GM23338 (cell line): Measurements from ENCODE around the gene UBE2H. TPM values are rescaled to one million over a fixed set of nuclear protein-coding genes. Genes with fewer than 3 reads are reported as not detected.

Source experiments
- ATAC-seq: fragments of 200-7000 bp; cut with Tn5 transposase; 3 replicates; pipeline ENCODE4 v1.9.1; 2020
- DNase-seq: peaks from one replicate; pipeline ENCODE4 v3.0.0-alpha.2; 2015; ENCODE audit warnings: low spot score
- H2AFZ ChIP-seq: fragments of 200-600 bp; sonication (generic); 2 replicates; pipeline ENCODE4 v1.8.0; 2016; ENCODE audit warnings: antibody characterized with exemption, mild to moderate bottlenecking, moderate library complexity
- H3F3A ChIP-seq: fragments of 200-600 bp; sonication (generic); replicated peaks from 2 replicates; pipeline ENCODE4 v1.8.0; 2017; ENCODE audit warnings: antibody characterized with exemption, mixed run types, low read depth
- H3K27ac ChIP-seq: fragments of 200-600 bp; sonication (generic); 2 replicates; pipeline ENCODE4 v1.6.1; 2016; ENCODE audit warnings: low read depth
- H3K27me3 ChIP-seq: fragments of 200-600 bp; sonication (generic); 2 replicates; pipeline ENCODE4 v1.8.0; 2016; ENCODE audit warnings: mild to moderate bottlenecking, mixed run types, moderate library complexity; ENCODE audit not compliant: insufficient read depth
- H3K36me3 ChIP-seq: fragments of 200-600 bp; sonication (generic); 2 replicates; pipeline ENCODE4 v1.8.0; 2016; ENCODE audit warnings: mild to moderate bottlenecking; ENCODE audit not compliant: insufficient read depth
- H3K4me1 ChIP-seq: fragments of 200-600 bp; sonication (generic); 2 replicates; pipeline ENCODE4 v1.8.0; 2016; ENCODE audit warnings: mild to moderate bottlenecking, moderate library complexity; ENCODE audit not compliant: insufficient read depth
- H3K4me2 ChIP-seq: fragments of 200-600 bp; sonication (generic); 2 replicates; pipeline ENCODE4 v1.7.1; 2017; ENCODE audit warnings: mixed run types
- H3K4me3 ChIP-seq: fragments of 200-600 bp; sonication (generic); 2 replicates; pipeline ENCODE4 v1.6.1; 2016; ENCODE audit warnings: mixed run types
- H3K79me2 ChIP-seq: fragments of 200-600 bp; sonication (generic); replicated peaks from 2 replicates; pipeline ENCODE4 v1.8.0; 2017; ENCODE audit warnings: mild to moderate bottlenecking; ENCODE audit not compliant: insufficient read depth
- H3K9me2 ChIP-seq: fragments of 200-600 bp; sonication (generic); 2 replicates; pipeline ENCODE4 v1.8.0; 2017; ENCODE audit not compliant: insufficient read depth
- H4K20me1 ChIP-seq: fragments of 200-600 bp; sonication (generic); replicated peaks from 2 replicates; pipeline ENCODE4 v1.8.0; 2017; ENCODE audit warnings: mild to moderate bottlenecking; ENCODE audit not compliant: insufficient read depth
- H3K27ac Mint-ChIP-seq: 2 replicates; pipeline ENCODE4 v1.8.0; 2020; ENCODE audit warnings: inconsistent platforms, mild to moderate bottlenecking, moderate library complexity, mixed read lengths
- H3K27me3 Mint-ChIP-seq: 3 replicates; pipeline ENCODE4 v1.8.0; 2022; ENCODE audit warnings: low read depth, mild to moderate bottlenecking, moderate library complexity, mixed read lengths, inconsistent platforms; ENCODE audit not compliant: insufficient read depth, poor library complexity
- H3K36me3 Mint-ChIP-seq: 3 replicates; pipeline ENCODE4 v1.8.0; 2021; ENCODE audit warnings: low read depth, mild to moderate bottlenecking, inconsistent platforms, moderate library complexity, mixed read lengths
- H3K4me1 Mint-ChIP-seq: 3 replicates; pipeline ENCODE4 v1.8.0; 2020; ENCODE audit warnings: mild to moderate bottlenecking, inconsistent platforms, mixed read lengths
- H3K4me3 Mint-ChIP-seq: 3 replicates; pipeline ENCODE4 v1.8.0; 2021; ENCODE audit warnings: moderate library complexity, mild to moderate bottlenecking, inconsistent platforms, mixed read lengths
- H3K9me3 Mint-ChIP-seq: 3 replicates; pipeline ENCODE4 v1.8.0; 2020; ENCODE audit warnings: moderate library complexity, mild to moderate bottlenecking, inconsistent platforms, mixed read lengths
- CREB1 ChIP-seq: fragments of 250-450 bp; sonication (Bioruptor Pico); IDR thresholded peaks from 2 replicates; pipeline ENCODE4 v1.5.0; 2020; ENCODE audit warnings: low read depth, mild to moderate bottlenecking, moderate library complexity
- EZH2 ChIP-seq: fragments of 200-600 bp; sonication (generic); IDR thresholded peaks from one replicate; pipeline ENCODE4 v1.8.0; 2017; ENCODE audit warnings: antibody characterized with exemption, mild to moderate bottlenecking, low read depth; ENCODE audit not compliant: unreplicated experiment
- STAT1 ChIP-seq: IDR thresholded peaks from one replicate; pipeline ENCODE4 v1.6.1; 2016; ENCODE audit warnings: antibody characterized with exemption; ENCODE audit not compliant: unreplicated experiment
- ZNF114 ChIP-seq: fragments of 250-450 bp; sonication (Bioruptor Pico); IDR thresholded peaks from 2 replicates; pipeline ENCODE4 v1.5.0; 2020; ENCODE audit warnings: mild to moderate bottlenecking, moderate library complexity
- polyA plus RNA-seq: library from polyadenylated mRNA; unstranded; fragments of >200 nt; fragmentation: Nextera tagmentation; extraction: Ambion mirVana; gene quantifications from 2 replicates; pipeline ENCODE4 v1.2.1, GENCODE V29; 2016
- total RNA-seq: library from RNA; depleted of rRNA; stranded (reverse); fragments of >200 nt; shearing (Covaris generic); gene quantifications from 2 replicates; pipeline ENCODE4 v1.2.3, GENCODE V29; 2014
- TF ChIP-seq, protein P1 (sequence below): fragments of 250-450 bp; sonication (Bioruptor Pico); IDR thresholded peaks from 2 replicates; pipeline ENCODE4 v1.5.0; 2020; ENCODE audit warnings: mild to moderate bottlenecking, moderate library complexity
- TF ChIP-seq, protein P2 (sequence below): IDR thresholded peaks from 2 replicates; pipeline ENCODE4 v1.6.1; 2016; ENCODE audit warnings: antibody characterized with exemption
- TF ChIP-seq, protein P3 (sequence below): IDR thresholded peaks from one replicate; pipeline ENCODE4 v1.6.1; 2018; ENCODE audit warnings: antibody characterized with exemption; ENCODE audit not compliant: unreplicated experiment

The UBE2H gene
- total and polyA plus RNA-seq, 2 experiments from 2014 or later: 40.8 to 86.5 TPM

- TF ChIP-seq, protein P1, sequence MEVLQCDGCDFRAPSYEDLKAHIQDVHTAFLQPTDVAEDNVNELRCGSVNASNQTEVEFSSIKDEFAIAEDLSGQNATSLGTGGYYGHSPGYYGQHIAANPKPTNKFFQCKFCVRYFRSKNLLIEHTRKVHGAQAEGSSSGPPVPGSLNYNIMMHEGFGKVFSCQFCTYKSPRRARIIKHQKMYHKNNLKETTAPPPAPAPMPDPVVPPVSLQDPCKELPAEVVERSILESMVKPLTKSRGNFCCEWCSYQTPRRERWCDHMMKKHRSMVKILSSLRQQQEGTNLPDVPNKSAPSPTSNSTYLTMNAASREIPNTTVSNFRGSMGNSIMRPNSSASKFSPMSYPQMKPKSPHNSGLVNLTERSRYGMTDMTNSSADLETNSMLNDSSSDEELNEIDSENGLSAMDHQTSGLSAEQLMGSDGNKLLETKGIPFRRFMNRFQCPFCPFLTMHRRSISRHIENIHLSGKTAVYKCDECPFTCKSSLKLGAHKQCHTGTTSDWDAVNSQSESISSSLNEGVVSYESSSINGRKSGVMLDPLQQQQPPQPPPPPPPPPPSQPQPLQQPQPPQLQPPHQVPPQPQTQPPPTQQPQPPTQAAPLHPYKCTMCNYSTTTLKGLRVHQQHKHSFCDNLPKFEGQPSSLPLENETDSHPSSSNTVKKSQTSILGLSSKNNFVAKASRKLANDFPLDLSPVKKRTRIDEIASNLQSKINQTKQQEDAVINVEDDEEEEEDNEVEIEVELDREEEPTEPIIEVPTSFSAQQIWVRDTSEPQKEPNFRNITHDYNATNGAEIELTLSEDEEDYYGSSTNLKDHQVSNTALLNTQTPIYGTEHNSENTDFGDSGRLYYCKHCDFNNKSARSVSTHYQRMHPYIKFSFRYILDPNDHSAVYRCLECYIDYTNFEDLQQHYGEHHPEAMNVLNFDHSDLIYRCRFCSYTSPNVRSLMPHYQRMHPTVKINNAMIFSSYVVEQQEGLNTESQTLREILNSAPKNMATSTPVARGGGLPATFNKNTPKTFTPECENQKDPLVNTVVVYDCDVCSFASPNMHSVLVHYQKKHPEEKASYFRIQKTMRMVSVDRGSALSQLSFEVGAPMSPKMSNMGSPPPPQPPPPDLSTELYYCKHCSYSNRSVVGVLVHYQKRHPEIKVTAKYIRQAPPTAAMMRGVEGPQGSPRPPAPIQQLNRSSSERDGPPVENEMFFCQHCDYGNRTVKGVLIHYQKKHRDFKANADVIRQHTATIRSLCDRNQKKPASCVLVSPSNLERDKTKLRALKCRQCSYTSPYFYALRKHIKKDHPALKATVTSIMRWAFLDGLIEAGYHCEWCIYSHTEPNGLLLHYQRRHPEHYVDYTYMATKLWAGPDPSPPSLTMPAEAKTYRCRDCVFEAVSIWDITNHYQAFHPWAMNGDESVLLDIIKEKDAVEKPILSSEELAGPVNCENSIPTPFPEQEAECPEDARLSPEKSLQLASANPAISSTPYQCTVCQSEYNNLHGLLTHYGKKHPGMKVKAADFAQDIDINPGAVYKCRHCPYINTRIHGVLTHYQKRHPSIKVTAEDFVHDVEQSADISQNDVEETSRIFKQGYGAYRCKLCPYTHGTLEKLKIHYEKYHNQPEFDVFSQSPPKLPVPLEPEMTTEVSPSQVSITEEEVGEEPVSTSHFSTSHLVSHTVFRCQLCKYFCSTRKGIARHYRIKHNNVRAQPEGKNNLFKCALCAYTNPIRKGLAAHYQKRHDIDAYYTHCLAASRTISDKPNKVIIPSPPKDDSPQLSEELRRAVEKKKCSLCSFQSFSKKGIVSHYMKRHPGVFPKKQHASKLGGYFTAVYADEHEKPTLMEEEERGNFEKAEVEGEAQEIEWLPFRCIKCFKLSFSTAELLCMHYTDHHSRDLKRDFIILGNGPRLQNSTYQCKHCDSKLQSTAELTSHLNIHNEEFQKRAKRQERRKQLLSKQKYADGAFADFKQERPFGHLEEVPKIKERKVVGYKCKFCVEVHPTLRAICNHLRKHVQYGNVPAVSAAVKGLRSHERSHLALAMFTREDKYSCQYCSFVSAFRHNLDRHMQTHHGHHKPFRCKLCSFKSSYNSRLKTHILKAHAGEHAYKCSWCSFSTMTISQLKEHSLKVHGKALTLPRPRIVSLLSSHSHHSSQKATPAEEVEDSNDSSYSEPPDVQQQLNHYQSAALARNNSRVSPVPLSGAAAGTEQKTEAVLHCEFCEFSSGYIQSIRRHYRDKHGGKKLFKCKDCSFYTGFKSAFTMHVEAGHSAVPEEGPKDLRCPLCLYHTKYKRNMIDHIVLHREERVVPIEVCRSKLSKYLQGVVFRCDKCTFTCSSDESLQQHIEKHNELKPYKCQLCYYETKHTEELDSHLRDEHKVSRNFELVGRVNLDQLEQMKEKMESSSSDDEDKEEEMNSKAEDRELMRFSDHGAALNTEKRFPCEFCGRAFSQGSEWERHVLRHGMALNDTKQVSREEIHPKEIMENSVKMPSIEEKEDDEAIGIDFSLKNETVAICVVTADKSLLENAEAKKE (CRISPR knock-in tag): no peak
- TF ChIP-seq, protein P2, sequence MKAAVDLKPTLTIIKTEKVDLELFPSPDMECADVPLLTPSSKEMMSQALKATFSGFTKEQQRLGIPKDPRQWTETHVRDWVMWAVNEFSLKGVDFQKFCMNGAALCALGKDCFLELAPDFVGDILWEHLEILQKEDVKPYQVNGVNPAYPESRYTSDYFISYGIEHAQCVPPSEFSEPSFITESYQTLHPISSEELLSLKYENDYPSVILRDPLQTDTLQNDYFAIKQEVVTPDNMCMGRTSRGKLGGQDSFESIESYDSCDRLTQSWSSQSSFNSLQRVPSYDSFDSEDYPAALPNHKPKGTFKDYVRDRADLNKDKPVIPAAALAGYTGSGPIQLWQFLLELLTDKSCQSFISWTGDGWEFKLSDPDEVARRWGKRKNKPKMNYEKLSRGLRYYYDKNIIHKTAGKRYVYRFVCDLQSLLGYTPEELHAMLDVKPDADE: no peak
- no peak for TF ChIP-seq ZNF114 (CRISPR knock-in tag)
Observed at GRCh38 chr7:129886818-129887186, 66.0 kb downstream of the UBE2H start (continued).

DNA sequence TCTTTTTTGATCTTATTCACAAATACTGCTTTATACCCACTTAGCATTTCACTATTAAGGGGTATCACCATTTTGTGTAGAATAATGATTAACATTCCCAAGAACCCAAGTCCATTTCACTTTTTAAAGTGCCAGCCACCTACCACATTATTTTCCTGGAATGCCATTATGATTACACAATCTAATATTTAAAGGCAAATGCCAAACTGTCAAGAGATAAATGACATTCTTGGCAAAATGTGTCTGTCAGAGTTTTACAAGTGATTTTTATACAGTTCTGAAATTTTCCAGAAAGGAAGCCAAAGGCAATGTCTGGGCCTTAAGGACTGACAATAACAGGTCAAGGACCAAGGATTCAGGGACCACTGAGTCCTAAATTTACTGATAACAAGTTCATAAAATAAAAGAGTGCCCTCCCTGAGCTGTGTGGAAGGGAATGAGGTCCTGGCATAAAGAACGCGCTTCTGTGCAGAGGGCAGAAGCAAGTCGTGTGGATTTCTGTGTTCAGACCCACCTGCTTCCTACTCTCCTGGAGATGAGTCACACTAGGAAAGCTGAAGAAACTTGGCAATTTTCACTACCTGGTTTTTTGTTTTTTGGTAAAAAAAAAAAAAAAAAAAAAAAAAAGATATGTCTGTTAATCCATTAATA is 66.5 kb downstream of the UBE2H start:
- H3K27ac Mint-ChIP-seq: no peak overlapping the region
- ATAC-seq: no peak

More for the DNA sequence above, 66.5 kb downstream of the UBE2H start:
- DNase-seq: no peak
- H3K4me3 ChIP-seq: no peak overlapping the region
- H3K9me3 Mint-ChIP-seq: no peaks in the 10 kb centered on the region
- no peak overlapping the region for H3K4me3 Mint-ChIP-seq
- H3K27me3 Mint-ChIP-seq: peaks cover 2% of the 10 kb centered on the region
- no peak overlapping the region for H3K4me2 ChIP-seq
- H3K79me2 ChIP-seq: peaks cover 67% of the 10 kb centered on the region
- H3K36me3 ChIP-seq: no peaks in the 10 kb centered on the region; the same call in 1 of the 2 replicates
- no peak overlapping the region for H2AFZ ChIP-seq
- peaks cover 14% of the 10 kb centered on the region; the same call in 1 of the 2 replicates for H4K20me1 ChIP-seq
- H3K4me1 Mint-ChIP-seq: peaks cover 33% of the 10 kb centered on the region
- H3K36me3 Mint-ChIP-seq: peaks cover 3% of the 10 kb centered on the region; the same call in 2 of the 3 replicates
- TF ChIP-seq, protein P3, sequence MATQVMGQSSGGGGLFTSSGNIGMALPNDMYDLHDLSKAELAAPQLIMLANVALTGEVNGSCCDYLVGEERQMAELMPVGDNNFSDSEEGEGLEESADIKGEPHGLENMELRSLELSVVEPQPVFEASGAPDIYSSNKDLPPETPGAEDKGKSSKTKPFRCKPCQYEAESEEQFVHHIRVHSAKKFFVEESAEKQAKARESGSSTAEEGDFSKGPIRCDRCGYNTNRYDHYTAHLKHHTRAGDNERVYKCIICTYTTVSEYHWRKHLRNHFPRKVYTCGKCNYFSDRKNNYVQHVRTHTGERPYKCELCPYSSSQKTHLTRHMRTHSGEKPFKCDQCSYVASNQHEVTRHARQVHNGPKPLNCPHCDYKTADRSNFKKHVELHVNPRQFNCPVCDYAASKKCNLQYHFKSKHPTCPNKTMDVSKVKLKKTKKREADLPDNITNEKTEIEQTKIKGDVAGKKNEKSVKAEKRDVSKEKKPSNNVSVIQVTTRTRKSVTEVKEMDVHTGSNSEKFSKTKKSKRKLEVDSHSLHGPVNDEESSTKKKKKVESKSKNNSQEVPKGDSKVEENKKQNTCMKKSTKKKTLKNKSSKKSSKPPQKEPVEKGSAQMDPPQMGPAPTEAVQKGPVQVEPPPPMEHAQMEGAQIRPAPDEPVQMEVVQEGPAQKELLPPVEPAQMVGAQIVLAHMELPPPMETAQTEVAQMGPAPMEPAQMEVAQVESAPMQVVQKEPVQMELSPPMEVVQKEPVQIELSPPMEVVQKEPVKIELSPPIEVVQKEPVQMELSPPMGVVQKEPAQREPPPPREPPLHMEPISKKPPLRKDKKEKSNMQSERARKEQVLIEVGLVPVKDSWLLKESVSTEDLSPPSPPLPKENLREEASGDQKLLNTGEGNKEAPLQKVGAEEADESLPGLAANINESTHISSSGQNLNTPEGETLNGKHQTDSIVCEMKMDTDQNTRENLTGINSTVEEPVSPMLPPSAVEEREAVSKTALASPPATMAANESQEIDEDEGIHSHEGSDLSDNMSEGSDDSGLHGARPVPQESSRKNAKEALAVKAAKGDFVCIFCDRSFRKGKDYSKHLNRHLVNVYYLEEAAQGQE: no peak
- no peak for TF ChIP-seq STAT1
- TF ChIP-seq ZNF114 (CRISPR knock-in tag): no peak
- TF ChIP-seq EZH2: no peak
- TF ChIP-seq CREB1 (CRISPR knock-in tag): no peak
- H3K4me1 ChIP-seq: peaks cover 12% of the 10 kb centered on the region
- H3K9me2 ChIP-seq: no peaks in the 10 kb centered on the region
- H3K27ac ChIP-seq: no peak overlapping the region; the same call in 1 of the 2 replicates
- no peaks in the 10 kb centered on the region for H3K27me3 ChIP-seq
- no peaks in the 10 kb centered on the region for H3F3A ChIP-seq
